Measurements from ENCODE around the gene EMD.

The EMD gene

DNA sequence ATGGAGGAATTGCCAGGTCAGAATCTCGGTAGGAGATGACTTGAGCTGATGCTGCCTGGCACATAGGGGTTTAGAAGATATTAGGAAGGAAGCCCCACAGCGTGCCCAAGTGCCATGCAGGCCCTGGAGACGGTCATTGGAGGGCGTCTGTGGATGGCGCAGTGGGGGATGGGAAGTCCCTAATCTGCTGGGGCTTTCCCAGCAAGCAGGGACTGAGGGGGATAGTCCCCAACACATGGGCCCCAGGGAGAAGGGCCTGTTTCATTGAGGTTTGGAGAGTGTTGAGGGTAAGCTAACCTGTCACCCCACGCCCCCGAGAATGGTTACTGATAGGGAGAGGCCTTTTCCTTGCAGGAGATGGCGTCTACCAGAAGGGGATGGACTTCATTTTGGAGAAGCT, 40.1 kb downstream of the EMD start:
- DNase-seq (ENCODE audit: low read depth): no peak

DNA sequence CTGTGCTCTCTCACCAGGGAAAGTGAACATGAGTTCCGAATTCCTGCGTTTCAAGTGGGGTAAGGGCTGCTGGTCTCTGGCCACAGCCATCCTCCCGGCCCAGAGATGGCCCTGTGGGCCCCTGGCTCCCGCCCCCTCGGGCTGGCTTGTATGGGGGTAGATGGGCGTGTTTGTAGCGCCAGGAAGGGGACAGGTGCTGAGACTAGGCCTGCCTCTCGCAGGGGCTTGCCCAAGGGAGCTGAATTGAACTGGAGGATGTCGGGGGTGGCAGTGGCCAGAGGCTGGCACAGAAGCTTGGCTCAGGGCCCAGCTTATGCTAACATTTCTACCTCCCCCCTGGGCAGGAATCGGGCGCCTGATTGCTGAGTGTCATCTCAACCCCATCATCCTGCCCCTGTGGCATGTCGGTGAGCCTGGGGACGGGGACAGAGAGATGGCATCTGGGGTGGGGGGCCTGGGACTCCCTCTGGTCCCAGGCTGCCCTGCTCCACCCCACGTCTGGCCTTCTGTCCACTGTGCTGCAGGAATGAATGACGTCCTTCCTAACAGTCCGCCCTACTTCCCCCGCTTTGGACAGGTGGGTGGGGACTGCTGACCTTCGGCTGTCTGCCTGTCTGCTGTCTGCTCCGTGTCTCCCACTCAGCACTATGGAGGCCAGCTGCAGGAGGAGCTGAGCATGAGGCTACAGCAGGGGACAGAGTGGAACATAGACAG, 40.8 kb downstream of the EMD start:
- DNase-seq (ENCODE audit: low read depth): no peak

GRCh38 chrX:154420402-154420756, 41.3 kb downstream of the EMD start:
- no peak for DNase-seq (ENCODE audit: low read depth)

DNA sequence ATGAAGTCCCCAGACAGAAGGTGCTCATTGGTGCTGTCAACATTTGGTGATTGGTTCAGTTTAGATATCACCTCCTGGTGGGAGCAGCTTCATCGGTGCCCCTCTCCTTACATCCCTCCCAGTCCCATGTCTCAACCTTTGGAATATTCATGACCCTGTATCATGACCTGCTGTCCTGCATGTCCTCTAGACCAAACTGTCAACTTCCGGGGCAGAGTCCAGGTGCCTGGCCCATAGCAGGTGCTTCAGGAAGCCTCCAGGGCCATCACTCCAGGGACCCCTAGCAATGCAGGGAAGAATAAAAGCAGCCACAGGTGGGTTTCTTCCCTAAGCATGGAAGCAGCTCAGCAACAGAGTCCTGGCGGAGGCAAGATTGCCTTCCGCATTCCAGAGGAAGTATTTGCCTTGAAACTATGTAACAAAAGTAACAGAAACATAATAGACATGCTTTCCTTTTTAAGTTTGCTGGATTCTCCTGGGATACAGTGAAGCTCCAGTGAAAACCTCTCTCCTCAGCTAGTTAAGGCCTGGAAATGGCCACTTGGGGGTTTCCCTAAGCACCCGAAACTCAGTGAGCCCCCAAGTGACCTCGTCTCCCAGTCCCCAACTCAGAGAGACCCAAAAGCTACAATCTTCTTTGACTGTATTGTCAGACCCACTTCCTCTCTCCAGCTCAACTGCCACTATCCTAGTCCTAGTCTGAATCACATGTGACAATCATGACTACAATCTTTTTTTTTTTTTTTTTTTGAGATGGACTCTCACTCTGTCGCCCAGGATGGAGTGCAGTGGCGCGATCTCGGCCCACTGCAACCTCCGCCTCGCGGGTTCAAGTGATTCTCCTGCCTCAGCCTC, 48.0 kb downstream of the EMD start:
- no peak for DNase-seq (ENCODE audit: low read depth)

DNA sequence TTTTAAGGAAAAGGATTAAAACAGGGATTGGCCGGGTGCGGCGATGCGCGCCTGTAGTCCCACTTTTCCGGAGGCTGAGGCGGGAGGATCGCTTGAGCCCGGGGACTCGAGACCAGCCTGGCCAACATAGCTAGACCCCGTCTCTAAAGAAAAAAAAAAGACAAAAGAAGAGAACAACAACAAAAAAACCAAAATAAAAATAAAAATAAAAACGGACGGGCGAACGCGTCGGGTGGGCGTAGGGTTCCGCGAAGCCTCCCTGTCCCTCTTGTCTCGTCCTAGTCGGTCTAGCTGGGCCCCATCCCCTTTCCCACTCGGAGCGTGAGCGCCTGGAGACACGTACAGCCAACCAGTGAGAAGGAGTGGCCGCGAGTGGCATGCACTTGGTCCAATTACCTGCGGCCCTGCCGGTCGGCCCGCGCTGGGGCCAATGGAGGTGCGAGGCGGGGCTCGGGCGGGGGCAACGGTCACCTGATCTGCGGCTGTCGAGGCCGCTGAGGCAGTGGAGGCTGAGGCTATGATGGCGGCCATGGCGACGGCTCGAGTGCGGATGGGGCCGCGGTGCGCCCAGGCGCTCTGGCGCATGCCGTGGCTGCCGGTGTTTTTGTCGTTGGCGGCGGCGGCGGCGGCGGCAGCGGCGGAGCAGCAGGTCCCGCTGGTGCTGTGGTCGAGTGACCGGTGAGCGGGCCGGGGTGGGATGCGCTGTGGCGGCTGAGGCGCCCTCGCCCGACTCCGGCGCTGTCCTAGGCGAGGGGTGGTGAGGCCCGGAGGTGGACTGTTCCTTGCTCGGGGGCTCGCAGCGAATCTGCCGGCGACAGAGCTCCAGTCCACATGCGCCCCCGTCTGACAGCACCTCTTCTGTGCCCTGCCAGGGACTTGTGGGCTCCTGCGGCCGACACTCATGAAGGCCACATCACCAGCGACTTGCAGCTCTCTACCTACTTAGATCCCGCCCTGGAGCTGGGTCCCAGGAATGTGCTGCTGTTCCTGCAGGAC, 49.4 kb downstream of the EMD start, which contains the start of gene ATP6AP1:
Gene ATP6AP1 (plus strand): TSS at position 502 of the 996 bp plus-strand sequence. CDS start 16 bp downstream, at position 518.
- peak; percentile 71 for DNase-seq (ENCODE audit: low read depth)

DNA sequence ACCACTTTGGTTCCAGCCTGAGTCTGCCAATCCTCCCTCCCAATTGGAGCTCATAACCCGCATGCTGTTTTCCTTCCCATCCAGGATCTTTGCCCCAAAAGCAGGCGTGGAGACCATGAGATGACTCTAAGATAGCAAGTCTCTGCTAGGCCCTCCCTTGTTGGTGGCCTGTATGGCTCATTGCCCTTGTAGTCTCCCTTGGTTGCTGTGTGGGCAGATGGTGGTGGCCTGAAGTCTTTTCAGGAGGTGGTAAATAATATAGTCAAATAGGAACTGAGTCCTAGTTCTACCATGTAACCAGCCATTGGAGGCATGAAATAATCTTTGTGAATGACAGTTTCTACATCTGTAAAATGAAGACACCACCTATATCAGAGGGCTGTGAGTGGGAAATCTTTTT, 50.6 kb downstream of the EMD start:
- DNase-seq (ENCODE audit: low read depth): no peak

- no peak for DNase-seq (ENCODE audit: low read depth)
Observed at GRCh38 chrX:154430479-154430878, 51.4 kb downstream of the EMD start.

DNA sequence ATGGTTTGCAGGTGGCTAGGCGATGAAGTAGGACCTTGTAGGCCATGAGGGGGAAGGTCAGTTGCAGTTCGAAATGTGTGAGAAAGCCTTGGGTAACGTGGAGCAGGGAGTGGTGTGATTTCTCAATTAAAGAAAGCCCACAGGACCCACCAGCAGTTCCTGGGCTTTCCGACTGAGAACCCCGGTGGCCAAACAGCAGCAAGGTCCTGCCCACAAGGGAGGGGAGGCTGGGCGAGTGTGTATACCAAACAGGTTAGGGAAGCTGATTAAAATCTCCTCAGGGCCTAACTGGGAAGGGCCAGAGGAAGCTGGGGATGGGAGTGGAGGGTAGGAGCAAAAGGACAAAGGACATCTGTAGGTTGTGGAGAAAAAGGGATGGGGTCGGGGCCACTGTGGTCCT, 51.8 kb downstream of the EMD start:
- DNase-seq (ENCODE audit: low read depth): no peak

All from stimulated activated CD8-positive, alpha-beta memory T cell treated with anti-CD3 and anti-CD28 coated beads, Interleukin-12 subunit alpha, Interleukin-12 subunit beta, amount 100 ng/mL, for 4 hours (primary cell).